GM19238 (cell line): ENCODE measurements around the gene DTX4.

Experiments
- DNase-seq: peaks from one replicate; pipeline ENCODE4 v3.0.0; 2011; ENCODE audit warnings: low spot score; ENCODE audit not compliant: insufficient read length

Gene DTX4

DNA sequence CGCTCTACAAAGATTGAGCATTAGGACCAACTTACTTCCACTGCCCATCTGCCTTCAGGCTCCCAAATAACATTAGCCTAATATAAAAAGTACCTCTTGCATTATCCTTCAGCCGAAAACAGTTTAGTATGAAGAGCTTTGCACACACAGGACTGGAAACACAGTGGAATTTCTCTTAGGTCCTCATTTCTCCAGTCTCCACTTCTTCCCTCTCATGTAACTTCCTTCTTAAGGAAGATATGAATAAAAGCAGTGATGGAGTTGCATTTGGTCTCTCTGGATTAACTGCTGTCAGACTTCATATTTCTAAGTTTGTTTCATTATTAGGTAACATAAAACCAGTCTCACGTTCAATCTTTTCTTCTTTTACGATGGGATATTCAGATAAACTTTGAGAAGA lies 46.4 kb downstream of the DTX4 start:
- no peak for DNase-seq

DNA sequence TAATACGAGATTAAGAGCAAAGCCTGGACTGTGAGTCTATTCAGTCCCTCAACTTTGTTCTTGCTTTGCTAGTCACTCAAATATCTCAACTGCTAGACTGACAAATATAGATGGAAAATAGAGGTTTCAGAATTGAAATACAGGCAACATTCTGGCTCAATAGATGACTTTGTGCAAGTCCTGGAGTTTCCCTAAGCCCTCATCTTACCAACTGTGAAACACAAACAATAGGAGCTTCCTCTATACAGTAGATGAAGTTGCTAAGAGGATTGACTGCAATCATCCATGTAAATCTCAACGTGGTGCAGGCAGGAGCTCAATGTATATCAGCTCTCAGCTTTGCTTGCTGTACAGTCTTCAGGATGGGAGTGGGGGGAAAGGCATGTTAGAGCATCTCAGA lies 47.0 kb downstream of the DTX4 start:
- DNase-seq, result no peak

DNA sequence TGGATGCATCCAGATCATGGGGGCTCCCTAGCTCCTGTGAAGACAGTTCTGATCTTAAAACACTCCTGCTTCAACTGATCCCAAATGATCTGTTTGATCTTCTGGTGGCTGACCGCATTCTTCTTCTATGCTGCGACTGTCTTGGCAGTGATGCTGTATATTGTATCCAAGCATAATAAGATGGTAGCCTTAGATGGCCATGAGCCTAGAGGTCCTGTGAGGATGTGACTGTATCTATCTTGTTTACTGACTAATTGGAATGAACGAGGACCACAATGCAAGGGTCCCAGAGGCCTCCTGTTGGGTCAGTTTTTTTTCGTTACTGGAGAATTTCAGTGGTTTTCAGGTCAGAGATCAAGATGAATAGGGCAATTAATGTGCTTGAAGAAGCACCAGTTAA lies 47.9 kb downstream of the DTX4 start:
- no peak for DNase-seq

DNA sequence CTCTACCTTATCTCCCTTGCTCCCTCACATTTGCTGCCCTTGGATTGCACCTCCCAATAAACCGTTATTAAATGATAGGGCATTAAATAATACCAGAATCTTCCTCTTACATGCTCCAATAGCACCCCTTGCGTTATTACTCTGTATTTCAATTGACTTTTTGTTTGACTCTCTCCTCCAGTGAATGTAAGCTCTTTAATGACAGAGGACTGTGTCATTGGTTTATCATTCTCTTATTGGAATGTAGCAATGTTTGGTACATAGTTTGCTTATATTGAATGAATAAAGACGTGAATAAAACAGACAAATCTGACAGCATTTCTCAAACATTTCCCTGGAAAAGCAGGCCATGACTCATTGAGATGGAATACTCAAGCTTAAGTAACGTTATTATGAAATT lies 49.5 kb downstream of the DTX4 start:
- DNase-seq, result no peak

DNA sequence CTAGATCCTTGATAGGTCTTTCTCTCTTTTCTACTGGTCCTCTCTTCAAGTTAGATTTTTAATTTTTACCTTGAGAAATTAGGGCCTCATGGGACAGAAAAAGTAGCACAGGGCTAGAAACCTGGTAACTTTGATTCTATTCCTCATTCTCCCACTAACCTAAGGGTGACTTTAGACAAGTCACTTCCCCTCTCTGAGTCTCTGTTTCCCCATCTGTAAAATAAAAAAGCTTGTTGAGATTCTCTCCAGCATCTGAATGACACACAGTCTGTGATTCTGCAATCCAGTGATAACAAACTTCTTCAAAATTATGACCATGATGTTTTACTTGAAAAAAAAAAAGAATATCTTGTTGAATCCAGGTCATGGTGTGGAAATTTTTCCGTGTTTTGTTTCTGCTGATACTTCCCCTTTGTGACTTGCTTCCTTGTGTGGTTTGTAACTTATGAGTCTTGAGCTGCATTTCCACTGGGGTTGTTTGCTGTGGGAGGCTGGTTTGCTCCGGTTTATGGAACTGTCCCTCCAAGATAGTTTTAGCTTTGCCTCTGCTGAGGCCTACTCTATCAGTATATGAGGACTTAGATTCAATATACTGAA lies 50.6 kb downstream of the DTX4 start:
- no peak for DNase-seq

DNA sequence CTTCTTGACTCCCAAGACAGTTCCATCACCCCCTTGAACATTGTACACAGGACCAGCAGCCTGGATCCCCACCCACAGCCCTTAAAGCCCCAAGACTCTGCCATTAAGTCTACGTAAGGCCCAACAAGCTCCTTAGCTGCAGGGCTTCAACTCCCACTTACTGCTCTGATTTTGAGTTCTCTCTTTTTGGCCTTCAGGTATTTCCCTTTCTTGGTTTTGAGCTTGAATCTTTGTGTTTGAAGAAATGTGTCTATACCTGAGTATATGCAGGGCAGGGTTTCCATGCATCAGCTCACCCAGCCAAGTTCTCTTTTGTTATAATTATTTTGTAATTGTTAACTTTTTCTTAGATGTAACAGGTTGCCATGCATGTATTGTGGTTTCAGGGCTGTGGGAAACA lies 51.2 kb downstream of the DTX4 start:
- no peak for DNase-seq

DNA sequence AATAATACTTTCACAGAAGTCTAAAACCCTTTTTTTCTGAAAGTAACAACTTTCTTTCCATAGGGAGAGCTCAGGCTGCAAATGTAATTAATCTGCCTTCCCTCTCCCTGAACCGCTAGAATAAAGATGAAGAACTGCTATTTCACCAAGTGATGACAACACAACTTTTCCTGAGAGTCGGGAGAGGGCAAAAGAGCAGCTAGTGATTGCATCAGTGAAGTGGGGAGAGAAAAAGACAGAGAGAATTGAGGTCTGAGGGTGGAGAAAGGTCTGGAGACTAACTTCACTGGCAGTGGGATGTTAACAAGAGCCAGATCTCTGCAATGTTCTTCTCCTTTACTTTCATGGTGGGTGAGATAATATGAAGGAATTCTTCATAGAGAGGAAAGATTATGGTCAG lies 51.7 kb downstream of the DTX4 start:
- no peak for DNase-seq

DNA sequence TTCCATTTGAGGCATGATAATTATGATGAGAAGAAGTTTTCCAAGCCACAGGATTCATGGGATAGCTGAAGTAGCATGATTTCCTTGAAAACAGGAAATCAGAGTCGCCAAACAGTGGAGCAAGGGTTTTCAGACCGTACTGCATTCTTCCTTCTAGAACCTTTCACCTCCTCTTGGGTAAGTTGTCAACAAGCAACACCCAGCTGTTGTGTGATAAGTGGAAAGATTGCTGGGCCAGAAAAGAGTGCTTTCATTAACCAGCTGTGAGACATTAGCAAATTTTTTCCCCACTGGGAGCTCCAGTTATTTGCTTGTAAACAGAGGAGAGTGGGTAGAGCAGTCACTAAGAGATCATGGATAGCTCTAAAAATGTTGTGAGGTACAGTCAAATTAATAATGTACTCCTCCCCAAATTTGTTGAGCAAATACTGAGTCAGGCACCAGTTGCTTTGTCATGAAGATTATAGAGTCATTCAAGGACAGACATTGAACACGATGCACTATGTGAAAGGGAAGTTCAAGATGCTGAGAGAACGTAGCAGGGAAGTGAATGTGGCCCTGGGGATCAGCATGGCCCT lies 52.5 kb downstream of the DTX4 start:
- no peak for DNase-seq

DNA sequence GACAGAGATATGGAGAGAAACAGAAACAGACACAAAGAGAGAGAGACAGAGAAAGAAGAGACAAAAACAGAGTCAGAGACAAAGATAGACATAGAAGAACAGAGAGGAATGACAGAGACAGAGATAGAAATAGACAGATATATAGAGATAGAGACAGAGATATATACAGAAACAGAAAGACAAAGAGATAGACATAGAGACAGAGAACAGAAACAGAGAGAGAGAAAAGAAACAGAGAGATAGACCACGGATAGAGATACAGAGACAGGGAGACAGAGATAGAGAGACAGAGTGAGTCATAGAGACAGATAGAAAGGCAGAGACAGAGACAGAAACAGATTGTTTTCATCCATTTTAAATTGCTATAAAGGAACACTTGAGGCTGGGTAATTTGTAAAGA lies 53.1 kb downstream of the DTX4 start:
- no peak for DNase-seq

DNA sequence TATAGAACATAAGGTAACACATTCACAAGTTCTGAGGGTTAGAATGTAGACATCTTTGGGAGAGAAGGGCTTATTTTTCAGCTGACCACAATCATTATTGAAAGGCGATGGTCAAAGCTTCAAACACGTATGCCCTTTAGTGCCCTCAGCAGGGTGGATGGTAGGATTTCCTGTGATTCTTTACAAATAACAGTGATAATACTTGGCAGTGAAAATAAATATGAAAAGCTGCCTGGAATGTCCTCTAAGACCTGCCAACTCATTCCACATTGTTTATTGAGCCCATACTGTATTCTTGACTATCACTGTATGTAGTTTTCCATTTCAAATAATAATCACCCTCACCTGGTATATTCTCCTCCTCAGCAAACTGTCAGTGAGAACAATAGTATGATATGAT lies 54.5 kb downstream of the DTX4 start:
- no peak for DNase-seq

DNA sequence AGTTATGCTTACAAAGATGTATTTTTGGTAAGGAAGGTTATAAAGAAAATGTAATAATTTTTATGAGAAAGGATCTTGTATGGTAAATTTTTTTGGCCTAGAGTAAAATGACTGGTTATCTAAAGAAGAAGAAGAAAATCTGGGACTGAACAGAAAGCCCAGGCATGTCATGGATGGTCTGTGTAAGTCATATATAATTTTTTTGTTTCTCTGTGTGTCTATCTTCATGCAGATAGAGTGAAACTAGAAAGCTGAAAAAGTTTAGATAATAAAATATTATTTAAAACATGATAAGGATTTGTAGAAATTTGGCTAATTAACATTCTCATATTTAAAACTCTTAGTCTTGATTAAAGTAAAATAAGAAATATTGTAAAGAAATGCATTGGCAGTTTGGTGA lies 68.4 kb downstream of the DTX4 start:
- DNase-seq, result no peak

DNA sequence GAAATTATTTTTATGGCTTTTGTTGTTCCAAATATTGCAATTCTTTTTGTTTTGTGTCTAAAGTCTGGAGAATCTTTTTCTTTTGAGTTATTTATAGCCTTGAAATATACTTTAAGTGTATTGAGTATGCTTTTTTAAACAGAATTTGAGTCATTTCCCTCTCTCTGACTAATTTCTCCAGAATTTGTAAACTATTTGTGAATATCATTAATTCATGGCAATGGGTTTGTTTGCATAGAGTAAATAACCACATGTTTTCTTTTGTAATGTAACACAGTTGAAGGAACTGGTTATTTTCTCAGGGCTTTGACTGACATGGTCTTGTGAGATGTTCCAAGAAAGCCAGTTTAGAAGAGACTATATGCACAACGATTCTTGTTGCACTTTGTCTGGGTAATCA lies 71.7 kb downstream of the DTX4 start:
- DNase-seq, result no peak

DNA sequence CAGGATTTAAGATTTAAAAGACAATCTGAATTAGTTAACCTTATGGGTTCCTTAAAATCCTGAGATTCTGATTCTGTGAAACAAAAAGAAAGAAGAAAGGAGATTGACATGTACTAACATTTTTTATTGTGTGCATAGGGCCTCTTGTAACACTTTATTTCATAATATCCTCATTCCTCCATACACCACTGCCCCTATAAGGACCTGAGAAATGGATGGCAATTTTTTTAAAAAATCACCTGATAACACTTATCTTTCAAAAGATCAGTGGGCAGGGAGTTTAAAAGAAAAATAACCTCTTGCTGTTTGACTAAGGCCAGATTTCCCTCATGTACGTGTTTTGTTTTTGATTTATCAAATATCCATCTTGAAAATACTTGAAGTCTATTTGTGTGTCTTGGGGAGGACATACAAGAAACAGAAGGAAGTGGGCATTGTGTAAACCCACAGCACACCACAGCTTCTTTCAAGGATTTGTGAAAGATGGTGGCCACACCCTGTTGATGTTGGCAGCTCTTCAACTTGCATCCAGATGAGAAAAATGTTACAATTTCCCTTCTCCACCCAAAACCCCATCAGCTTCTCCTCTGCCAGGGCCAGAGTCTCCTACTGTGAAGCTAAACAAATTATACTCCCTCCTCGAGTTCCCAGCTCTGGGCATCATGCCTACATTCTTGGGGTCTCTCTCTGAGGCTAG lies 75.7 kb downstream of the DTX4 start:
- DNase-seq, result no peak

DNA sequence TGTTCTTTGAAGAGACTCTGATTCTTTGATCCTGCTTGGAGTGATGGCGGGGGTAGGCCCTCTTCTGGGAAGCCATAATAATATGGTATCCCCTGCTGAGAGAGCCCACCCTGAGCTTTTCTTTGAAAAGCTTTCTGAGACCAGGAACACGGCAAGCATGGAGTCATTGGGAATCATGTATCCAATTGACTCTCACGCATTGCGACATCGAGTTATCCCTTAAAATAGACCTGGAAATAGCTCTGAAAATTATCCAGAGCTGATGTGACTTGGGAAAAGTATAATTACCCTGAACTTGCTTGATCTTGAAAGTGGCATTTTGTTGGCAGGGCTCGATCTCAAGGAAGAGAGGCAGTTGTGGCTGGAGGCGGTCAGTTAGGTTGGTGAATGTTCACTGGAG lies 77.6 kb downstream of the DTX4 start:
- DNase-seq, result no peak

DNA sequence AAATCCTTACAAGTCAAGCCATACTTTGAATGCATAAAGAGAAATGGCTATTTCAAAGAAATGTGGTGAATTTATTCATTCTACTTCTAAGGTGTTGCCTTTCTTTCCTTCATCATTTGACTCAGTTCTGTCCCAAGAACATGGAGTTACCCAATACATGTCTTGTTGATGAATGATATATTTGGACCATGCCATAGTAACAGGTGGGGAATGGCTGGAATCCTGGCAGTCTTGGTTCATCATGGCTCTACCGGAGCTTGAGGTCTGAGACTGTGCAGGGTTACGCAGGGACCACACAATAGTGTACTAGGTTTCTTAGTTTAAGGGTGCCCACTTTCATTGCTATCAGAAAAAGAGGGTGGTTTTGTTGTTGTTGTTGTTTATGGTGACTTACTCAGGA lies 81.1 kb downstream of the DTX4 start:
- DNase-seq, result no peak

DNA sequence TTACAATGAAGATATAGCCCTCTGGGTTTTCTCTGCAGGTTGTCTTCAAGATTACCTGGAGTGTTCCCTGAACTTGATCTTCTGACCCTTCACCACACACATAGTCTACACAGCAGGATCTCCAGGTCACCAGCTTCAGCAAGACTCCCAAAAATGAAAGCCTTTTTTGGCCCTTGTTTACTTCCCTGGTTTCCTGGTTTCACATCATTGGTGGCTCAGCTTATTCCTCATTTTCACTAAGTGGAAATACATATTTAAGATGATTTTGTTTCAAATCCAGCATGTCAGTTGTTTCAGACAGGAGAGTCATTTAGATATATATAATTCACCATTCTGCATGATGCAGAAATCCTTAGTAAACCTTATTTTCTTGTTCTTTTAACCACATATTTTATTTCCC lies 82.4 kb downstream of the DTX4 start:
- DNase-seq, result no peak

DNA sequence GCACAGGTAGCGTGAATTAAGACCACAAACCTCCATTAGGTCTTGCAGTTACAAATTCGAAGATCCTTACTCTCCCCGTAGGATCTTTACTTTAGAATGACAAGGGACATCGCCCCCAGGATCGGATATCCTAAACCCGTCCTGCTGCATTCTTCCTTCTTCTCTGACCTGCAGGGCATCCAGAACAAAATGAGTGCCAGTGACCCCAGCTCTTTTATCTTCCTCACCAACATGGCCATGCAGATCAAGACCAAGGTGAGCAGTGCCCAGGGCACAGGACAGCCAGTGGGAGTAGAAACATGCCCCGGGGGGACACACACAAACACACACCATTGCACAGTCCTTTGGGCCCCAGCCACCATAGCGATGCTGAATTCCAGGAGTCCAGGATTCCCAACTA lies 83.3 kb downstream of the DTX4 start:
- DNase-seq, result no peak
